ENCODE results near the gene CFAP77.

Gene CFAP77

GRCh38 chr9:132407196-132407595 lies 2.8 kb upstream of the CFAP77 start:
- DNase-seq (ENCODE audit: low read depth in 2 of 2, low spot score in 1 of 2), result no peak

- DNase-seq (ENCODE audit: low read depth in 2 of 2, low spot score in 1 of 2), result no peak
Observed at GRCh38 chr9:132408521-132408920, 1.5 kb upstream of the CFAP77 start.

- DNase-seq (ENCODE audit: low read depth in 2 of 2, low spot score in 1 of 2), result no peak
Observed at GRCh38 chr9:132410642-132411041, 631 bp downstream of the CFAP77 start.

GRCh38 chr9:132411091-132411508 lies 1.1 kb downstream of the CFAP77 start:
- DNase-seq (ENCODE audit: low read depth in 2 of 2, low spot score in 1 of 2), result peak in 1 of 2 donors; percentile 43

- no peak for DNase-seq (ENCODE audit: low read depth in 2 of 2, low spot score in 1 of 2)
Observed at GRCh38 chr9:132412089-132412488, 2.1 kb downstream of the CFAP77 start.

GRCh38 chr9:132413926-132414325 lies 3.9 kb downstream of the CFAP77 start:
- DNase-seq (ENCODE audit: low read depth in 2 of 2, low spot score in 1 of 2), result no peak

GRCh38 chr9:132414731-132415130 lies 4.7 kb downstream of the CFAP77 start:
- no peak for DNase-seq (ENCODE audit: low read depth in 2 of 2, low spot score in 1 of 2)

- no peak for DNase-seq (ENCODE audit: low read depth in 2 of 2, low spot score in 1 of 2)
Observed at GRCh38 chr9:132415181-132415580, 5.2 kb downstream of the CFAP77 start.

- DNase-seq (ENCODE audit: low read depth in 2 of 2, low spot score in 1 of 2), result no peak
Observed at GRCh38 chr9:132418726-132419363, 8.8 kb downstream of the CFAP77 start.

GRCh38 chr9:132422574-132422973 lies 12.6 kb downstream of the CFAP77 start:
- DNase-seq (ENCODE audit: low read depth in 2 of 2, low spot score in 1 of 2), result no peak

GRCh38 chr9:132423503-132423902 lies 13.5 kb downstream of the CFAP77 start:
- DNase-seq (ENCODE audit: low read depth in 2 of 2, low spot score in 1 of 2), result no peak

GRCh38 chr9:132424857-132425674 lies 15.1 kb downstream of the CFAP77 start:
- no peak for DNase-seq (ENCODE audit: low read depth in 2 of 2, low spot score in 1 of 2)

- no peak for DNase-seq (ENCODE audit: low read depth in 2 of 2, low spot score in 1 of 2)
Observed at GRCh38 chr9:132425675-132426062, 15.7 kb downstream of the CFAP77 start.

GRCh38 chr9:132426639-132427414 lies 16.8 kb downstream of the CFAP77 start:
- DNase-seq (ENCODE audit: low read depth in 2 of 2, low spot score in 1 of 2), result no peak

- DNase-seq (ENCODE audit: low read depth in 2 of 2, low spot score in 1 of 2), result no peak
Observed at GRCh38 chr9:132430998-132431397, 21.0 kb downstream of the CFAP77 start.

- no peak for DNase-seq (ENCODE audit: low read depth in 2 of 2, low spot score in 1 of 2)
Observed at GRCh38 chr9:132434881-132435280, 24.9 kb downstream of the CFAP77 start.

- no peak for DNase-seq (ENCODE audit: low read depth in 2 of 2, low spot score in 1 of 2)
Observed at GRCh38 chr9:132439153-132439552, 29.1 kb downstream of the CFAP77 start.

GRCh38 chr9:132440735-132441134 lies 30.7 kb downstream of the CFAP77 start:
- DNase-seq (ENCODE audit: low read depth in 2 of 2, low spot score in 1 of 2), result no peak

GRCh38 chr9:132441404-132441803 lies 31.4 kb downstream of the CFAP77 start:
- no peak for DNase-seq (ENCODE audit: low read depth in 2 of 2, low spot score in 1 of 2)

GRCh38 chr9:132443951-132444607 lies 34.1 kb downstream of the CFAP77 start:
- DNase-seq (ENCODE audit: low read depth in 2 of 2, low spot score in 1 of 2), result no peak

- no peak for DNase-seq (ENCODE audit: low read depth in 2 of 2, low spot score in 1 of 2)
Observed at GRCh38 chr9:132446887-132447286, 36.9 kb downstream of the CFAP77 start.

All from stimulated activated CD8-positive, alpha-beta memory T cell treated with anti-CD3 and anti-CD28 coated beads, Interleukin-4, amount 100 ng/mL, for 1 hour (primary cell).